GM19468 (cell line): Measurements from ENCODE around the gene ESR1.
A peak's percentile ranks its signal among the peaks of the same experiment; 100 is the strongest.

Source experiments
- ATAC-seq: cut with Tn5 transposase; IDR thresholded peaks from one replicate; pipeline ENCODE4 v1.9.1; 2021; ENCODE audit warnings: mild to moderate bottlenecking, moderate library complexity, moderate number of reproducible peaks; ENCODE audit not compliant: unreplicated experiment; ENCODE audit errors: extremely low read depth

ESR1 gene

GRCh38 chr6:151807513-151808370 is at the start of gene ESR1:
Gene ESR1, plus strand, starts transcription at chr6:151807682. Its CDS starts 231 bp downstream, at chr6:151807913.
- ATAC-seq: no peak

GRCh38 chr6:151760486-151760885 is 47.0 kb upstream of the ESR1 start:
- no peak for ATAC-seq

- ATAC-seq: no peak
These were observed 45.6 kb upstream of the ESR1 start for GRCh38 chr6:151761851-151762250.

GRCh38 chr6:151762817-151763216 is 44.7 kb upstream of the ESR1 start:
- ATAC-seq: no peak

GRCh38 chr6:151763303-151763702 is 44.2 kb upstream of the ESR1 start:
- ATAC-seq: no peak

GRCh38 chr6:151763938-151764680 is 43.4 kb upstream of the ESR1 start:
- no peak for ATAC-seq

GRCh38 chr6:151765444-151765886 is 42.0 kb upstream of the ESR1 start:
- peak; percentile 58 for ATAC-seq

GRCh38 chr6:151772446-151772845 is 35.0 kb upstream of the ESR1 start:
- no peak for ATAC-seq

GRCh38 chr6:151773382-151773781 is 34.1 kb upstream of the ESR1 start:
- ATAC-seq: no peak

- no peak for ATAC-seq
These were observed 24.9 kb upstream of the ESR1 start for GRCh38 chr6:151782560-151782959.

GRCh38 chr6:151783692-151784091 is 23.8 kb upstream of the ESR1 start:
- no peak for ATAC-seq

- no peak for ATAC-seq
These were observed 22.9 kb upstream of the ESR1 start for GRCh38 chr6:151784441-151785214.

- no peak for ATAC-seq
These were observed 10.5 kb upstream of the ESR1 start for GRCh38 chr6:151796842-151797530.

GRCh38 chr6:151803743-151804142 is 3.7 kb upstream of the ESR1 start:
- no peak for ATAC-seq

GRCh38 chr6:151804585-151805285 is 2.7 kb upstream of the ESR1 start:
- ATAC-seq: no peak

GRCh38 chr6:151805286-151805840 is 2.1 kb upstream of the ESR1 start:
- no peak for ATAC-seq

GRCh38 chr6:151806757-151807512 is 547 bp upstream of the ESR1 start:
- ATAC-seq: no peak
